Colonic mucosa (tissue), 4 donors: ENCODE data around the gene TAF1. TPM values are rescaled to one million over a fixed set of nuclear protein-coding genes. Genes with fewer than 3 reads are reported as not detected.
"Not testable (repeated sequence)": the region's sequence is repeated elsewhere in the genome, so short reads cannot be mapped to it uniquely, and the experiment has no call there.

Source experiments
- DNase-seq: peaks from one replicate; pipeline ENCODE4 v3.0.0-alpha.2; 2020
- H3K27ac ChIP-seq: fragments of 200-600 bp; one replicate; pipeline ENCODE4 v1.8.0; 2021
- H3K27me3 ChIP-seq: fragments of 200-600 bp; one replicate; pipeline ENCODE4 v1.8.0; 2021
- H3K36me3 ChIP-seq: fragments of 200-600 bp; one replicate; pipeline ENCODE4 v1.8.0; 2021
- H3K4me1 ChIP-seq: fragments of 200-600 bp; one replicate; pipeline ENCODE4 v1.8.0; 2021; ENCODE audit warnings: mild to moderate bottlenecking
- H3K4me3 ChIP-seq: fragments of 200-600 bp; one replicate; pipeline ENCODE4 v1.8.0; 2021
- H3K9ac ChIP-seq, 2 donors: one replicate each; pipeline ENCODE4 v1.7.0; 2013; ENCODE audit warnings: control low read depth in 2 of 2, low read depth in 2 of 2, low read length in 2 of 2
- H3K9me3 ChIP-seq: fragments of 200-600 bp; one replicate; pipeline ENCODE4 v1.8.0; 2021
- CTCF ChIP-seq: fragments of 200-600 bp; IDR thresholded peaks from one replicate; pipeline ENCODE4 v1.8.0; 2022; ENCODE audit warnings: antibody characterized with exemption, mild to moderate bottlenecking
- intact Hi-C: fragments of 100-400 bp; cut with DNase I; formaldehyde crosslinking; loops from one replicate; pipeline ENCODE4 v1.14.1; 2022
- total RNA-seq, 2 donors: library from RNA; stranded (reverse); fragmentation: NEBNext Ultra II Directional in 1 of 2; extraction: Animal tissue kit (Norgen Biotek cat#: 25700) in 1 of 2; gene quantifications; one replicate each; pipeline ENCODE4 v1.2.1, GENCODE V29; 2021
- donor health status: healthy.
- donor health status: DM: no; HTN: no; CAD: no.
- donor health status: DM: no; HTN: no; CAD: no.

TAF1 gene
- total RNA-seq, 2 donors from 2014 or later, result 24.6 to 25.0 TPM

GRCh38 chrX:71367396-71367795, 1.2 kb downstream of the TAF1 start:
- Histone ChIP-seq H3K36me3 (no peaks in the 10 kb centered on the region), H3K4me1 (no peaks in the 10 kb centered on the region), H3K27ac (peak overlapping the region; percentile 78), H3K27me3 (no peaks in the 10 kb centered on the region), H3K4me3 (peak overlapping the region; percentile 54), H3K9ac (peak overlapping the region; percentile 88), H3K9me3 (no peaks in the 10 kb centered on the region)
- no peak for TF ChIP-seq CTCF
- intact Hi-C loops, result no loop called here
- no peak for DNase-seq

GRCh38 chrX:71372388-71372787, 6.2 kb downstream of the TAF1 start:
- intact Hi-C loops, result no loop called here
- Histone ChIP-seq H3K27me3 (no peaks in the 10 kb centered on the region), H3K27ac (no peak overlapping the region), H3K4me3 (no peak overlapping the region), H3K4me1 (no peaks in the 10 kb centered on the region), H3K9me3 (no peaks in the 10 kb centered on the region), H3K36me3 (no peaks in the 10 kb centered on the region), H3K9ac (no peak overlapping the region)
- TF ChIP-seq CTCF, result no peak
- DNase-seq, result no peak

GRCh38 chrX:71378732-71379131, 12.6 kb downstream of the TAF1 start:
- Histone ChIP-seq H3K9me3 (no peaks in the 10 kb centered on the region), H3K9ac (no peak overlapping the region), H3K27me3 (no peaks in the 10 kb centered on the region), H3K4me3 (no peak overlapping the region), H3K4me1 (no peaks in the 10 kb centered on the region), H3K27ac (no peak overlapping the region), H3K36me3 (no peaks in the 10 kb centered on the region)
- DNase-seq, result no peak
- no peak for TF ChIP-seq CTCF
- intact Hi-C loops, result no loop called here

GRCh38 chrX:71391725-71392124, 25.6 kb downstream of the TAF1 start:
- H3K9ac ChIP-seq, H3K27me3 ChIP-seq, H3K9me3 ChIP-seq, H3K4me3 ChIP-seq, H3K36me3 ChIP-seq, intact Hi-C loops, H3K4me1 ChIP-seq, DNase-seq, H3K27ac ChIP-seq: not testable (repeated sequence)

GRCh38 chrX:71393919-71394318, 27.8 kb downstream of the TAF1 start:
- H3K4me3 ChIP-seq, result no peak overlapping the region
- no peaks in the 10 kb centered on the region for H3K27me3 ChIP-seq
- H3K27ac ChIP-seq, result no peak overlapping the region
- intact Hi-C loops, result no loop called here
- no peak overlapping the region for H3K9ac ChIP-seq
- no peak for TF ChIP-seq CTCF
- no peaks in the 10 kb centered on the region for H3K4me1 ChIP-seq
- H3K36me3 ChIP-seq, result no peaks in the 10 kb centered on the region
- no peak for DNase-seq
- H3K9me3 ChIP-seq, result no peaks in the 10 kb centered on the region

GRCh38 chrX:71396576-71396975, 30.4 kb downstream of the TAF1 start:
- Histone ChIP-seq H3K27me3 (no peaks in the 10 kb centered on the region), H3K4me3 (no peak overlapping the region), H3K36me3 (no peaks in the 10 kb centered on the region), H3K9ac (no peak overlapping the region), H3K9me3 (no peaks in the 10 kb centered on the region), H3K27ac (no peak overlapping the region), H3K4me1 (no peaks in the 10 kb centered on the region)
- intact Hi-C loops, result no loop called here
- DNase-seq, result no peak
- no peak for TF ChIP-seq CTCF
